Stimulated activated memory B cell treated with anti-CD40 and anti-IgM and Interleukin-4, amounts not matched to agents 10 μg/mL and 1 μg/mL and 100 μg/mL, for 72 hours (primary cell): Measurements from ENCODE around the gene NAALADL2.
"Not testable (repeated sequence)": the region's sequence is repeated elsewhere in the genome, so short reads cannot be mapped to it uniquely, and the experiment has no call there.

Source experiments
- ATAC-seq: fragments of 150-1000 bp; cut with Tn5 transposase; 2 replicates; pipeline ENCODE4 v1.10.0; 2021
- H3K27ac Mint-ChIP-seq: one replicate; pipeline ENCODE4 v1.8.0; 2022; ENCODE audit warnings: mild to moderate bottlenecking, mixed read lengths
- H3K27me3 Mint-ChIP-seq: one replicate; pipeline ENCODE4 v1.8.0; 2022; ENCODE audit warnings: mixed read lengths
- H3K36me3 Mint-ChIP-seq: one replicate; pipeline ENCODE4 v1.8.0; 2022; ENCODE audit warnings: mixed read lengths
- H3K4me1 Mint-ChIP-seq: one replicate; pipeline ENCODE4 v1.8.0; 2022; ENCODE audit warnings: mixed read lengths
- H3K4me3 Mint-ChIP-seq: one replicate; pipeline ENCODE4 v1.8.0; 2022; ENCODE audit warnings: mild to moderate bottlenecking, moderate library complexity, mixed read lengths
- H3K9me3 Mint-ChIP-seq: one replicate; pipeline ENCODE4 v1.8.0; 2022; ENCODE audit warnings: mixed read lengths

Gene NAALADL2

GRCh38 chr3:175526609-175527280, 667.6 kb downstream of the NAALADL2 start:
- Mint-ChIP-seq H3K27me3 (no peaks in the 10 kb centered on the region), H3K4me1 (no peaks in the 10 kb centered on the region), H3K36me3 (no peaks in the 10 kb centered on the region), H3K4me3 (no peak overlapping the region), H3K27ac (no peak overlapping the region), H3K9me3 (peaks cover 3% of the 10 kb centered on the region)
- ATAC-seq = no peak

GRCh38 chr3:175528693-175529092, 669.6 kb downstream of the NAALADL2 start:
- ATAC-seq, H3K9me3 Mint-ChIP-seq, H3K4me1 Mint-ChIP-seq, H3K4me3 Mint-ChIP-seq, H3K27ac Mint-ChIP-seq, H3K36me3 Mint-ChIP-seq, H3K27me3 Mint-ChIP-seq: not testable (repeated sequence)

GRCh38 chr3:175535351-175535750, 676.2 kb downstream of the NAALADL2 start:
- Mint-ChIP-seq H3K4me1 (no peaks in the 10 kb centered on the region), H3K27ac (no peak overlapping the region), H3K36me3 (no peaks in the 10 kb centered on the region), H3K4me3 (no peak overlapping the region), H3K27me3 (no peaks in the 10 kb centered on the region), H3K9me3 (peaks cover 3% of the 10 kb centered on the region)
- no peak for ATAC-seq

- no peak overlapping the region for H3K27ac Mint-ChIP-seq
- no peaks in the 10 kb centered on the region for H3K4me1 Mint-ChIP-seq
- ATAC-seq = no peak
- no peaks in the 10 kb centered on the region for H3K36me3 Mint-ChIP-seq
- H3K9me3 Mint-ChIP-seq = peaks cover 6% of the 10 kb centered on the region
- H3K4me3 Mint-ChIP-seq = no peak overlapping the region
- no peaks in the 10 kb centered on the region for H3K27me3 Mint-ChIP-seq
Observed at GRCh38 chr3:175546115-175546514, 687.0 kb downstream of the NAALADL2 start.

GRCh38 chr3:175552929-175553328, 693.8 kb downstream of the NAALADL2 start:
- Mint-ChIP-seq H3K36me3 (no peaks in the 10 kb centered on the region), H3K4me3 (no peak overlapping the region), H3K27me3 (no peaks in the 10 kb centered on the region), H3K4me1 (no peaks in the 10 kb centered on the region), H3K27ac (no peak overlapping the region), H3K9me3 (peaks cover 7% of the 10 kb centered on the region)
- ATAC-seq = no peak

GRCh38 chr3:175554801-175555200, 695.7 kb downstream of the NAALADL2 start:
- Mint-ChIP-seq H3K27me3 (no peaks in the 10 kb centered on the region), H3K27ac (no peak overlapping the region), H3K4me1 (no peaks in the 10 kb centered on the region), H3K36me3 (no peaks in the 10 kb centered on the region), H3K9me3 (peaks cover 11% of the 10 kb centered on the region), H3K4me3 (no peak overlapping the region)
- ATAC-seq = no peak

GRCh38 chr3:175558261-175558660, 699.1 kb downstream of the NAALADL2 start:
- H3K9me3 Mint-ChIP-seq = peaks cover 15% of the 10 kb centered on the region
- ATAC-seq = no peak
- H3K4me3 Mint-ChIP-seq = no peak overlapping the region
- H3K4me1 Mint-ChIP-seq = no peaks in the 10 kb centered on the region
- H3K27ac Mint-ChIP-seq = no peak overlapping the region
- H3K27me3 Mint-ChIP-seq = no peaks in the 10 kb centered on the region
- no peaks in the 10 kb centered on the region for H3K36me3 Mint-ChIP-seq

GRCh38 chr3:175564363-175564762, 705.2 kb downstream of the NAALADL2 start:
- H3K27ac Mint-ChIP-seq = no peak overlapping the region
- H3K36me3 Mint-ChIP-seq = no peaks in the 10 kb centered on the region
- no peak overlapping the region for H3K4me3 Mint-ChIP-seq
- H3K9me3 Mint-ChIP-seq = peaks cover 5% of the 10 kb centered on the region
- no peaks in the 10 kb centered on the region for H3K27me3 Mint-ChIP-seq
- no peaks in the 10 kb centered on the region for H3K4me1 Mint-ChIP-seq
- no peak for ATAC-seq

GRCh38 chr3:175571096-175571495, 712.0 kb downstream of the NAALADL2 start:
- no peak for ATAC-seq
- no peaks in the 10 kb centered on the region for H3K4me1 Mint-ChIP-seq
- no peaks in the 10 kb centered on the region for H3K27me3 Mint-ChIP-seq
- no peak overlapping the region for H3K27ac Mint-ChIP-seq
- H3K4me3 Mint-ChIP-seq = no peak overlapping the region
- no peaks in the 10 kb centered on the region for H3K9me3 Mint-ChIP-seq
- H3K36me3 Mint-ChIP-seq = no peaks in the 10 kb centered on the region

GRCh38 chr3:175573226-175573625, 714.1 kb downstream of the NAALADL2 start:
- Mint-ChIP-seq H3K9me3 (no peaks in the 10 kb centered on the region), H3K4me3 (no peak overlapping the region), H3K36me3 (no peaks in the 10 kb centered on the region), H3K27ac (no peak overlapping the region), H3K4me1 (no peaks in the 10 kb centered on the region), H3K27me3 (no peaks in the 10 kb centered on the region)
- no peak for ATAC-seq

- Mint-ChIP-seq H3K4me3 (no peak overlapping the region), H3K36me3 (no peaks in the 10 kb centered on the region), H3K9me3 (no peaks in the 10 kb centered on the region), H3K27ac (no peak overlapping the region), H3K4me1 (no peaks in the 10 kb centered on the region), H3K27me3 (no peaks in the 10 kb centered on the region)
- no peak for ATAC-seq
Observed at GRCh38 chr3:175580318-175580717, 721.2 kb downstream of the NAALADL2 start.

GRCh38 chr3:175585898-175586297, 726.8 kb downstream of the NAALADL2 start:
- H3K4me1 Mint-ChIP-seq = no peaks in the 10 kb centered on the region
- H3K9me3 Mint-ChIP-seq = no peaks in the 10 kb centered on the region
- no peaks in the 10 kb centered on the region for H3K27me3 Mint-ChIP-seq
- H3K27ac Mint-ChIP-seq = no peak overlapping the region
- no peak for ATAC-seq
- no peak overlapping the region for H3K4me3 Mint-ChIP-seq
- H3K36me3 Mint-ChIP-seq = no peaks in the 10 kb centered on the region

GRCh38 chr3:175590745-175591144, 731.6 kb downstream of the NAALADL2 start:
- H3K9me3 Mint-ChIP-seq = peaks cover 5% of the 10 kb centered on the region
- H3K27ac Mint-ChIP-seq = no peak overlapping the region
- H3K4me1 Mint-ChIP-seq = no peaks in the 10 kb centered on the region
- H3K27me3 Mint-ChIP-seq = no peaks in the 10 kb centered on the region
- H3K36me3 Mint-ChIP-seq = no peaks in the 10 kb centered on the region
- no peak overlapping the region for H3K4me3 Mint-ChIP-seq
- no peak for ATAC-seq

GRCh38 chr3:175591375-175591774, 732.2 kb downstream of the NAALADL2 start:
- Mint-ChIP-seq H3K9me3 (peaks cover 5% of the 10 kb centered on the region), H3K4me3 (no peak overlapping the region), H3K27ac (no peak overlapping the region), H3K36me3 (no peaks in the 10 kb centered on the region), H3K4me1 (no peaks in the 10 kb centered on the region), H3K27me3 (no peaks in the 10 kb centered on the region)
- no peak for ATAC-seq

- ATAC-seq = no peak
- no peaks in the 10 kb centered on the region for H3K4me1 Mint-ChIP-seq
- peaks cover 5% of the 10 kb centered on the region for H3K9me3 Mint-ChIP-seq
- H3K4me3 Mint-ChIP-seq = no peak overlapping the region
- no peaks in the 10 kb centered on the region for H3K36me3 Mint-ChIP-seq
- no peaks in the 10 kb centered on the region for H3K27me3 Mint-ChIP-seq
- H3K27ac Mint-ChIP-seq = no peak overlapping the region
Observed at GRCh38 chr3:175593331-175593730, 734.2 kb downstream of the NAALADL2 start.

- no peak for ATAC-seq
- peaks cover 2% of the 10 kb centered on the region for H3K9me3 Mint-ChIP-seq
- H3K4me3 Mint-ChIP-seq = no peak overlapping the region
- no peaks in the 10 kb centered on the region for H3K27me3 Mint-ChIP-seq
- no peaks in the 10 kb centered on the region for H3K4me1 Mint-ChIP-seq
- H3K36me3 Mint-ChIP-seq = no peaks in the 10 kb centered on the region
- H3K27ac Mint-ChIP-seq = no peak overlapping the region
Observed at GRCh38 chr3:175598740-175599139, 739.6 kb downstream of the NAALADL2 start.

- ATAC-seq = no peak
- no peak overlapping the region for H3K4me3 Mint-ChIP-seq
- H3K9me3 Mint-ChIP-seq = no peaks in the 10 kb centered on the region
- H3K27ac Mint-ChIP-seq = no peak overlapping the region
- H3K36me3 Mint-ChIP-seq = no peaks in the 10 kb centered on the region
- no peaks in the 10 kb centered on the region for H3K27me3 Mint-ChIP-seq
- H3K4me1 Mint-ChIP-seq = no peaks in the 10 kb centered on the region
Observed at GRCh38 chr3:175601521-175601920, 742.4 kb downstream of the NAALADL2 start.
